Keratinocyte (primary cell): ENCODE results near the gene C16orf46. TPM values are rescaled to one million over a fixed set of nuclear protein-coding genes. Genes with fewer than 3 reads are reported as not detected.

ENCODE experiments used
- DNase-seq: peaks from one replicate; pipeline ENCODE4 v3.0.0-alpha.2; 2011; ENCODE audit warnings: low read depth, missing footprints, low spot score
- FAIRE-seq: peaks from 2 replicates; lab custom pipeline; 2011; peaks lifted over from hg19 to GRCh38; lab: Jason Lieb, UNC
- H2AFZ ChIP-seq: 2 replicates; pipeline ENCODE4 v1.6.0; 2012; ENCODE audit warnings: low read length, control low read depth, inconsistent platforms; ENCODE audit not compliant: control insufficient read depth
- H3K27ac ChIP-seq: 2 replicates; pipeline ENCODE4 v1.5.1; 2011; ENCODE audit warnings: low read length; ENCODE audit not compliant: control insufficient read depth, insufficient read depth
- H3K27me3 ChIP-seq: 3 replicates; pipeline ENCODE4 v1.6.0; 2011; ENCODE audit warnings: low read length; ENCODE audit not compliant: control insufficient read depth, insufficient read depth; ENCODE audit errors: extremely low read depth
- H3K36me3 ChIP-seq, 2 experiments: 2 replicates in 1 of 2; 3 replicates in 1 of 2; pipeline ENCODE4 v1.5.1; 2011; ENCODE audit warnings: low read length in 2 of 2, mild to moderate bottlenecking in 1 of 2; ENCODE audit not compliant: control insufficient read depth in 2 of 2, insufficient read depth in 2 of 2; ENCODE audit errors: extremely low read depth in 1 of 2
- H3K4me1 ChIP-seq: 3 replicates; pipeline ENCODE4 v1.5.1; 2011; ENCODE audit warnings: low read length; ENCODE audit not compliant: control insufficient read depth, insufficient read depth; ENCODE audit errors: extremely low read depth
- H3K4me2 ChIP-seq: 3 replicates; pipeline ENCODE4 v1.6.0; 2011; ENCODE audit warnings: low read depth, low read length; ENCODE audit not compliant: control insufficient read depth, insufficient read depth; ENCODE audit errors: extremely low read depth
- H3K4me3 ChIP-seq, 3 experiments: fragments of 200-600 bp in 1 of 3; sonication (generic) in 1 of 3; 2 replicates in 2 of 3; 3 replicates in 1 of 3; pipeline ENCODE4 v1.5.1; 2011 to 2016; ENCODE audit warnings: low read length in 3 of 3, mild to moderate bottlenecking in 3 of 3, control low read depth in 2 of 3, inconsistent platforms in 1 of 3, low read depth in 1 of 3, mixed read lengths in 1 of 3, mixed run types in 1 of 3, moderate library complexity in 1 of 3; ENCODE audit not compliant: control insufficient read depth in 2 of 3, insufficient read depth in 2 of 3; ENCODE audit errors: extremely low read depth in 1 of 3
- H3K79me2 ChIP-seq: 2 replicates; pipeline ENCODE4 v1.6.0; 2012; ENCODE audit warnings: low read length; ENCODE audit not compliant: control insufficient read depth, insufficient read depth
- H3K9ac ChIP-seq: 3 replicates; pipeline ENCODE4 v1.6.0; 2011; ENCODE audit warnings: low read length; ENCODE audit not compliant: control insufficient read depth, insufficient read depth; ENCODE audit errors: extremely low read depth
- H3K9me1 ChIP-seq: 3 replicates; pipeline ENCODE4 v1.6.0; 2011; ENCODE audit warnings: low read length; ENCODE audit not compliant: control insufficient read depth, insufficient read depth; ENCODE audit errors: extremely low read depth
- H3K9me3 ChIP-seq: 2 replicates; pipeline ENCODE4 v1.5.1; 2012; ENCODE audit warnings: low read depth, low read length; ENCODE audit not compliant: control insufficient read depth
- H4K20me1 ChIP-seq: 3 replicates; pipeline ENCODE4 v1.6.0; 2011; ENCODE audit warnings: low read length; ENCODE audit not compliant: control insufficient read depth, insufficient read depth; ENCODE audit errors: extremely low read depth
- EZH2 ChIP-seq: IDR thresholded peaks from one replicate; pipeline ENCODE4 v1.6.1; 2012; ENCODE audit warnings: inconsistent platforms, mild to moderate bottlenecking, low read length, moderate library complexity
- dilution Hi-C: fragments of 300-500 bp; cut with MboI; formaldehyde crosslinking; loops from one replicate; pipeline ENCODE4 v1.7.0; 2020; ENCODE audit warnings: low sequenced_read_pairs; ENCODE audit not compliant: extremely low pct_ligation_motif_present
- polyA plus RNA-seq, 5 experiments: library from polyadenylated mRNA; depleted of rRNA in 3 of 5; stranded (reverse) in 3 of 5; stranded (forward) in 1 of 5; unstranded in 1 of 5; fragments of >200 nt; gene quantifications; 1 replicate in 1 of 5; 2 replicates in 3 of 5; 3 replicates in 1 of 5; pipeline versions ENCODE4 v1.2.1 to v1.2.3, GENCODE V29; 2011 to 2012; ENCODE audit warnings: missing spikeins in 2 of 5, low read depth in 1 of 5, low replicate concordance in 1 of 5
- TF ChIP-seq, protein P1 (sequence below), 3 experiments: IDR thresholded peaks in 1 of 3; conservative IDR thresholded peaks in 1 of 3; optimal IDR thresholded peaks in 1 of 3; 2 replicates in 2 of 3; 3 replicates in 1 of 3; pipeline versions ENCODE3 to v1.5.1; 2011; ENCODE audit warnings: low read length in 3 of 3, mild to moderate bottlenecking in 3 of 3, moderate library complexity in 2 of 3, control low read depth in 1 of 3, inconsistent platforms in 1 of 3; ENCODE audit not compliant: insufficient read depth in 2 of 3; ENCODE audit errors: extremely low read depth in 1 of 3

C16orf46 gene
- polyA plus RNA-seq, 1 donor (not counting 4 experiments of a cell fraction or from before 2014, with no cell fraction given): 0.30 TPM

DNA sequence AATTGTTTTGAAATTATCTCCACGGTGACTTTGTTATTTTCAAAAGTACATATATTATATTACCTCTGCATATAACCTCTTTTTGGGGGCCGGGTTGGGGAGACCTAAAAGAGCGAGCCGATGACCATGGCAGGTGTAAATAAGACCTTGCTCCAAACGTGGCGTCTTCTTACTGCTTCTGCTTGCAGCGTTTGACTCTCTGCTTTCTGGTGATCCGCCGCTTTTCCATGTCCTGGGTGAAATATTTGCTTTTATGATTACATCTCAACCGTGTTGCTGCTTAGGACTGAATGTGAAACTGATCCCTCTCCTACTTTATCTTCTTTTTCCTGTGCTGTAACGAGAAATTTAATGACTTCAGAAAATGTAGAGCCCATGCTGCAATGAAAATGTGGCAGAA lies 23.3 kb downstream of the C16orf46 start:
- H3K36me3 ChIP-seq: no peaks in the 10 kb centered on the region
- no peak for DNase-seq
- H3K4me3 ChIP-seq: no peak overlapping the region
- H2AFZ ChIP-seq: no peak overlapping the region
- no peaks in the 10 kb centered on the region for H3K9me1 ChIP-seq
- dilution Hi-C loops: no loop called here
- no peak overlapping the region for H3K9ac ChIP-seq
- FAIRE-seq: no peak
- no peaks in the 10 kb centered on the region for H3K27me3 ChIP-seq
- TF ChIP-seq, protein P1, sequence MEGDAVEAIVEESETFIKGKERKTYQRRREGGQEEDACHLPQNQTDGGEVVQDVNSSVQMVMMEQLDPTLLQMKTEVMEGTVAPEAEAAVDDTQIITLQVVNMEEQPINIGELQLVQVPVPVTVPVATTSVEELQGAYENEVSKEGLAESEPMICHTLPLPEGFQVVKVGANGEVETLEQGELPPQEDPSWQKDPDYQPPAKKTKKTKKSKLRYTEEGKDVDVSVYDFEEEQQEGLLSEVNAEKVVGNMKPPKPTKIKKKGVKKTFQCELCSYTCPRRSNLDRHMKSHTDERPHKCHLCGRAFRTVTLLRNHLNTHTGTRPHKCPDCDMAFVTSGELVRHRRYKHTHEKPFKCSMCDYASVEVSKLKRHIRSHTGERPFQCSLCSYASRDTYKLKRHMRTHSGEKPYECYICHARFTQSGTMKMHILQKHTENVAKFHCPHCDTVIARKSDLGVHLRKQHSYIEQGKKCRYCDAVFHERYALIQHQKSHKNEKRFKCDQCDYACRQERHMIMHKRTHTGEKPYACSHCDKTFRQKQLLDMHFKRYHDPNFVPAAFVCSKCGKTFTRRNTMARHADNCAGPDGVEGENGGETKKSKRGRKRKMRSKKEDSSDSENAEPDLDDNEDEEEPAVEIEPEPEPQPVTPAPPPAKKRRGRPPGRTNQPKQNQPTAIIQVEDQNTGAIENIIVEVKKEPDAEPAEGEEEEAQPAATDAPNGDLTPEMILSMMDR (optimal IDR thresholded peaks at IDR 0.05 in 1 of 3, IDR thresholded peaks at IDR 0.05 in 1 of 3, conservative IDR thresholded peaks at IDR 0.05 in 1 of 3; ENCODE audit: extremely low read depth in 1 of 3, insufficient read depth in 2 of 3, low read length in 3 of 3): no peak
- no peak for TF ChIP-seq EZH2
- H4K20me1 ChIP-seq: no peaks in the 10 kb centered on the region
- H3K4me1 ChIP-seq: no peaks in the 10 kb centered on the region
- H3K9me3 ChIP-seq: no peaks in the 10 kb centered on the region
- H3K79me2 ChIP-seq: no peaks in the 10 kb centered on the region
- no peak overlapping the region for H3K27ac ChIP-seq
- no peak overlapping the region for H3K4me2 ChIP-seq

DNA sequence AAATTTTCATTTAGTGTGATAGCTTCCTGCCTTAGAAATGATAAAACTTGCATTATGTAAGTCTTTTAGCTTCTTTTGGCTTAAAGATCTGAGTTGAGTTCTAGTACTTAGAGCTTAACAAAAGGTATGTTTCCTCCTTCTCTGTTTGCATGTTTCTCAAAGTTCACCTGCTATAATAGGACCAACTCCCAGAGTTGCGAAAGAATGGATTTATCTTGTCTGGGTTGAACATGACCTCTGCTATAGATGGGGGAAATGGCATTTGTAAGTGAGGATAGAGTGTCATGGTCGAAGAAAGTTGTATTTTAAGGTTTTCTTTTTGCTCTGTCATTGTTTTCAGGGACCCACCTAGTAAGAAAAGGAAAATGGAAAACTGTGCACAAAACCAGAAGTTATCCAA lies 34.2 kb downstream of the C16orf46 start:
- no peaks in the 10 kb centered on the region for H3K9me1 ChIP-seq
- peaks cover 9 to 13% of the 10 kb centered on the region in 2 experiments for H3K36me3 ChIP-seq
- H2AFZ ChIP-seq: no peak overlapping the region
- no peaks in the 10 kb centered on the region for H3K27me3 ChIP-seq
- FAIRE-seq: no peak
- dilution Hi-C loops: no loop called here
- DNase-seq: no peak
- no peaks in the 10 kb centered on the region for H4K20me1 ChIP-seq
- TF ChIP-seq, protein P1 (optimal IDR thresholded peaks at IDR 0.05 in 1 of 3, IDR thresholded peaks at IDR 0.05 in 1 of 3, conservative IDR thresholded peaks at IDR 0.05 in 1 of 3; ENCODE audit: extremely low read depth in 1 of 3, insufficient read depth in 2 of 3, low read length in 3 of 3): no peak
- TF ChIP-seq EZH2: no peak
- no peak overlapping the region for H3K4me3 ChIP-seq
- H3K79me2 ChIP-seq: peaks cover 16% of the 10 kb centered on the region
- H3K4me2 ChIP-seq: no peak overlapping the region
- H3K27ac ChIP-seq: no peak overlapping the region
- no peaks in the 10 kb centered on the region for H3K9me3 ChIP-seq
- no peaks in the 10 kb centered on the region for H3K4me1 ChIP-seq
- no peak overlapping the region for H3K9ac ChIP-seq
